Urinary bladder (tissue), 2 donors: ENCODE data around the gene FRRS1. TPM values are rescaled to one million over a fixed set of nuclear protein-coding genes. Genes with fewer than 3 reads are reported as not detected.

Source experiments
- polyA plus RNA-seq: library from polyadenylated mRNA; stranded (reverse); fragments of 200-250 nt; gene quantifications from one replicate; pipeline ENCODE4 v1.2.3, GENCODE V29; 2013
- small RNA-seq: library from RNA; depleted of rRNA; stranded (forward); fragments of <200 nt; gene quantifications from one replicate; pipeline ENCODE3, GENCODE V24; 2014
- total RNA-seq: library from RNA; depleted of rRNA; stranded (reverse); fragments of >200 nt; gene quantifications from one replicate; pipeline ENCODE4 v1.2.3, GENCODE V29; 2014
- donor health status: healthy.

The FRRS1 gene
- total and polyA plus RNA-seq, 2 donors: 3.4 to 23.2 TPM

Small RNA genes lying within 50 kb of the gene (small RNA-seq; reads per million reads assigned to genes)
- gene RF00019 (not detected), gene RNU4-75P (not detected)

Other genes starting within 250 kb of the FRRS1 start
- 21.1 TPM for gene PALMD, start 120.5 kb downstream of the FRRS1 start, total RNA-seq
- 19.0 TPM for gene PALMD, start 120.5 kb downstream of the FRRS1 start, polyA plus RNA-seq
- 48.1 TPM for gene AGL, start 83.7 kb upstream of the FRRS1 start, total RNA-seq
- 16.1 TPM for gene AGL, start 83.7 kb upstream of the FRRS1 start, polyA plus RNA-seq
- gene SLC35A3, start 203.4 kb upstream of the FRRS1 start, total RNA-seq: 68.7 TPM
- 13.7 TPM for gene SLC35A3, start 203.4 kb upstream of the FRRS1 start, polyA plus RNA-seq